ENCODE results near the gene SRGAP1. TPM values are rescaled to one million over a fixed set of nuclear protein-coding genes. Genes with fewer than 3 reads are reported as not detected.

Gene SRGAP1
- polyA plus RNA-seq, 1 donor (not counting 4 experiments of a cell fraction or from before 2014, with no cell fraction given), result 4.5 TPM

- Histone ChIP-seq H3K4me1 (ENCODE audit: control insufficient read depth, extremely low read depth, insufficient read depth, low read length) (peaks cover 11% of the 10 kb centered on the region), H2AFZ (ENCODE audit: control insufficient read depth, low read length) (no peak overlapping the region), H3K79me2 (ENCODE audit: control insufficient read depth, insufficient read depth, low read length) (no peaks in the 10 kb centered on the region), H3K4me3 (ENCODE audit: control insufficient read depth in 2 of 3, extremely low read depth in 1 of 3, insufficient read depth in 2 of 3, low read depth in 1 of 3, low read length in 3 of 3) (no peak overlapping the region), H3K27me3 (ENCODE audit: control insufficient read depth, extremely low read depth, insufficient read depth, low read length) (no peaks in the 10 kb centered on the region), H3K9ac (ENCODE audit: control insufficient read depth, extremely low read depth, insufficient read depth, low read length) (no peak overlapping the region), H4K20me1 (ENCODE audit: control insufficient read depth, extremely low read depth, insufficient read depth, low read length) (no peaks in the 10 kb centered on the region), H3K4me2 (ENCODE audit: control insufficient read depth, extremely low read depth, insufficient read depth, low read depth, low read length) (no peak overlapping the region), H3K27ac (ENCODE audit: control insufficient read depth, insufficient read depth, low read length) (no peak overlapping the region), H3K9me1 (ENCODE audit: control insufficient read depth, extremely low read depth, insufficient read depth, low read length) (no peaks in the 10 kb centered on the region), H3K36me3 (ENCODE audit: control insufficient read depth in 2 of 2, extremely low read depth in 1 of 2, insufficient read depth in 2 of 2, low read length in 2 of 2) (peaks cover 0 to 2% of the 10 kb centered on the region in 2 experiments), H3K9me3 (ENCODE audit: control insufficient read depth, low read depth, low read length) (no peaks in the 10 kb centered on the region)
- TF ChIP-seq EZH2 (IDR thresholded peaks at IDR 0.05; ENCODE audit: low read length) (no peak), CTCF (optimal IDR thresholded peaks at IDR 0.05 in 1 of 3, IDR thresholded peaks at IDR 0.05 in 1 of 3, conservative IDR thresholded peaks at IDR 0.05 in 1 of 3; ENCODE audit: extremely low read depth in 1 of 3, insufficient read depth in 2 of 3, low read length in 3 of 3) (no peak)
- FAIRE-seq (no peak), DNase-seq (ENCODE audit: low read depth, low spot score) (no peak)
- dilution Hi-C loops (cut with MboI; ENCODE audit: extremely low pct_ligation_motif_present, low sequenced_read_pairs), result no loop called here
Observed at GRCh38 chr12:64059685-64060084, 215.2 kb downstream of the SRGAP1 start.

GRCh38 chr12:64061868-64062375 lies 217.4 kb downstream of the SRGAP1 start:
- dilution Hi-C loops (cut with MboI; ENCODE audit: extremely low pct_ligation_motif_present, low sequenced_read_pairs), result no loop called here
- no peak overlapping the region for H3K27ac ChIP-seq (ENCODE audit: control insufficient read depth, insufficient read depth, low read length)

More at GRCh38 chr12:64061868-64062375, 217.4 kb downstream of the SRGAP1 start:
- no peak overlapping the region for H3K4me3 ChIP-seq (ENCODE audit: control insufficient read depth in 2 of 3, extremely low read depth in 1 of 3, insufficient read depth in 2 of 3, low read depth in 1 of 3, low read length in 3 of 3)
- H3K9me3 ChIP-seq (ENCODE audit: control insufficient read depth, low read depth, low read length), result no peaks in the 10 kb centered on the region
- peaks cover 11% of the 10 kb centered on the region for H3K4me1 ChIP-seq (ENCODE audit: control insufficient read depth, extremely low read depth, insufficient read depth, low read length)
- no peak overlapping the region for H2AFZ ChIP-seq (ENCODE audit: control insufficient read depth, low read length)
- no peaks in the 10 kb centered on the region for H3K9me1 ChIP-seq (ENCODE audit: control insufficient read depth, extremely low read depth, insufficient read depth, low read length)
- H3K36me3 ChIP-seq (ENCODE audit: control insufficient read depth in 2 of 2, extremely low read depth in 1 of 2, insufficient read depth in 2 of 2, low read length in 2 of 2), result peaks cover 6 to 8% of the 10 kb centered on the region in 2 experiments
- no peak overlapping the region for H3K9ac ChIP-seq (ENCODE audit: control insufficient read depth, extremely low read depth, insufficient read depth, low read length)
- no peaks in the 10 kb centered on the region for H3K79me2 ChIP-seq (ENCODE audit: control insufficient read depth, insufficient read depth, low read length)
- FAIRE-seq (no peak), DNase-seq (ENCODE audit: low read depth, low spot score) (no peak)
- TF ChIP-seq EZH2 (IDR thresholded peaks at IDR 0.05; ENCODE audit: low read length), result no peak
- no peak for TF ChIP-seq CTCF (optimal IDR thresholded peaks at IDR 0.05 in 1 of 3, IDR thresholded peaks at IDR 0.05 in 1 of 3, conservative IDR thresholded peaks at IDR 0.05 in 1 of 3; ENCODE audit: extremely low read depth in 1 of 3, insufficient read depth in 2 of 3, low read length in 3 of 3)
- no peaks in the 10 kb centered on the region for H3K27me3 ChIP-seq (ENCODE audit: control insufficient read depth, extremely low read depth, insufficient read depth, low read length)
- no peaks in the 10 kb centered on the region for H4K20me1 ChIP-seq (ENCODE audit: control insufficient read depth, extremely low read depth, insufficient read depth, low read length)
- no peak overlapping the region for H3K4me2 ChIP-seq (ENCODE audit: control insufficient read depth, extremely low read depth, insufficient read depth, low read depth, low read length)
